ENCODE results near the gene CTXN1.
"Not testable (repeated sequence)": the region's sequence is repeated elsewhere in the genome, so short reads cannot be mapped to it uniquely, and the experiment has no call there.

Gene CTXN1

GRCh38 chr19:7895565-7895964 lies 30.4 kb downstream of the CTXN1 start:
- no peak overlapping the region for H2AK5ac ChIP-seq (ENCODE audit: low read length, severe bottlenecking)
- H3K18ac ChIP-seq (ENCODE audit: low read depth in 1 of 2, low read length in 2 of 2), result no peak overlapping the region
- H4K8ac ChIP-seq (ENCODE audit: low read length), result no peak overlapping the region
- H2BK12ac ChIP-seq (ENCODE audit: low read length in 2 of 2), result peak overlapping the region in 1 of 2 experiments; percentile 37
- H3K36me3 ChIP-seq (ENCODE audit: control insufficient read depth in 1 of 2, insufficient read depth in 2 of 2, low read depth in 1 of 2, low read length in 2 of 2), result peaks cover 19 to 35% of the 10 kb centered on the region in 2 experiments
- peaks cover 39% of the 10 kb centered on the region for H3K79me1 ChIP-seq (replicated peaks; ENCODE audit: low read length, poor library complexity, severe bottlenecking)
- no peak overlapping the region for H3K4ac ChIP-seq (ENCODE audit: low read depth in 1 of 2, low read length in 2 of 2)
- no peak overlapping the region for H2BK5ac ChIP-seq (ENCODE audit: low read depth, low read length, poor library complexity, severe bottlenecking)
- H3K9ac ChIP-seq (ENCODE audit: low read length), result no peak overlapping the region
- no peaks in the 10 kb centered on the region for H3K27me3 ChIP-seq (ENCODE audit: control insufficient read depth in 1 of 2, insufficient read depth in 1 of 2, low read length in 2 of 2)
- no peak overlapping the region for H2BK15ac ChIP-seq (ENCODE audit: low read depth, poor library complexity, severe bottlenecking)
- DNase-seq, result no peak
- peaks cover 23% of the 10 kb centered on the region for H3K4me1 ChIP-seq (ENCODE audit: control insufficient read depth, insufficient read depth, low read depth, low read length)
- 95% methylated on average over 13 of the region's 13 CpGs for WGBS
- H3K4me2 ChIP-seq (ENCODE audit: low read length, poor library complexity, severe bottlenecking), result no peak overlapping the region
- H4K91ac ChIP-seq (ENCODE audit: low read length), result no peak overlapping the region
- no peak overlapping the region for H2AFZ ChIP-seq (ENCODE audit: low read depth, low read length)
- no peak overlapping the region for H2BK120ac ChIP-seq (ENCODE audit: low read depth, low read length)
- H3K14ac ChIP-seq (ENCODE audit: low read length in 2 of 2), result no peak overlapping the region
- no peaks in the 10 kb centered on the region for H3K9me3 ChIP-seq (ENCODE audit: control insufficient read depth, low read length)
- H3K27ac ChIP-seq (ENCODE audit: low read length, poor library complexity, severe bottlenecking), result no peak overlapping the region
- H3K4me3 ChIP-seq (ENCODE audit: insufficient read depth in 1 of 2, low read depth in 1 of 2, low read length in 2 of 2), result no peak overlapping the region
- no peak overlapping the region for H3K23ac ChIP-seq (ENCODE audit: low read length in 2 of 2)

GRCh38 chr19:7894612-7895309 lies 31.2 kb downstream of the CTXN1 start:
- Histone ChIP-seq H3K14ac (ENCODE audit: low read length in 2 of 2) (no peak overlapping the region), H2BK15ac (ENCODE audit: low read depth, poor library complexity, severe bottlenecking) (no peak overlapping the region), H3K18ac (ENCODE audit: low read depth in 1 of 2, low read length in 2 of 2) (no peak overlapping the region), H3K4me1 (ENCODE audit: control insufficient read depth, insufficient read depth, low read depth, low read length) (peaks cover 23% of the 10 kb centered on the region), H3K9me3 (ENCODE audit: control insufficient read depth, low read length) (no peaks in the 10 kb centered on the region), H4K91ac (ENCODE audit: low read length) (no peak overlapping the region), H3K4me2 (ENCODE audit: low read length, poor library complexity, severe bottlenecking) (no peak overlapping the region), H3K79me1 (replicated peaks; ENCODE audit: low read length, poor library complexity, severe bottlenecking) (peaks cover 32% of the 10 kb centered on the region), H3K9ac (ENCODE audit: low read length) (no peak overlapping the region), H2BK5ac (ENCODE audit: low read depth, low read length, poor library complexity, severe bottlenecking) (no peak overlapping the region), H2AK5ac (ENCODE audit: low read length, severe bottlenecking) (no peak overlapping the region), H3K27me3 (ENCODE audit: control insufficient read depth in 1 of 2, insufficient read depth in 1 of 2, low read length in 2 of 2) (no peaks in the 10 kb centered on the region), H3K4ac (ENCODE audit: low read depth in 1 of 2, low read length in 2 of 2) (no peak overlapping the region), H3K27ac (ENCODE audit: low read length, poor library complexity, severe bottlenecking) (no peak overlapping the region), H3K4me3 (ENCODE audit: insufficient read depth in 1 of 2, low read depth in 1 of 2, low read length in 2 of 2) (no peak overlapping the region), H2BK12ac (ENCODE audit: low read length in 2 of 2) (no peak overlapping the region), H3K36me3 (ENCODE audit: control insufficient read depth in 1 of 2, insufficient read depth in 2 of 2, low read depth in 1 of 2, low read length in 2 of 2) (peaks cover 12 to 27% of the 10 kb centered on the region in 2 experiments), H3K23ac (ENCODE audit: low read length in 2 of 2) (no peak overlapping the region), H2AFZ (ENCODE audit: low read depth, low read length) (no peak overlapping the region), H2BK120ac (ENCODE audit: low read depth, low read length) (no peak overlapping the region), H4K8ac (ENCODE audit: low read length) (no peak overlapping the region)
- no peak for DNase-seq
- WGBS, result 75% methylated on average over 18 of the region's 18 CpGs

DNA sequence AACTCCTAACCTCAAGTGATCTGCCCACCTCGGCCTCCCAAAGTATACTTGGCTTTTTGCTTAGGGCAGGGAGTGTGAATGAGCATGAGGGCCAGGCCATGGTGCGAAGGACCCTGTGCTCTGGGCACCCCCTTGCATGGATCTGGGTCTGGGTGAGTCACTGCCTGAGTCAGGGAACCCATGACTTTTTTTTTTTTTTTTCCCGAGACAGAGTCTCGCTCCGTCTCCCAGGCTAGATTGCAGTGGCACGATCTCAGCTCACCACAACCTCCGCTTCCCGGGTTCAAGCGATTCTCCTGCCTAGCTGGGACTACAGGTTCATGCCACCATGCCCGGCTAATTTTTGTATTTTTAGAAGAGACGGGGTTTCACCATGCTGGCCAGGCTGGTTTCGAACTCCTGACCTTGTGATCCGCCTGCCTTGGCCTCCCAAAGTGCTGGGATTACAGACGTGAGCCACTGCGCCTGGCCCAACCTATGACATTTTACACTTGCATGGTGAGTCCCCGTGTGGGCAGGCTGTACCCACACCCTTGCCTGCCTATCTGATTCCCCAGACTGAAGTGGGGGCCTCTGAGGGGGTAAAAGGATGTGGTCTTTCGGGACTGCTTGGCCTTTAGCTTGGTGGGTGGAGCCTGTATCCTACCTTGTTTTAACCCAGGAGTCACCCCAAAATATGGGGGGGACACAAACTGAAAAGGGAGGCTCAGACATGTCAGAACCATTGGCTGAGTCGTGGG lies 32.4 kb downstream of the CTXN1 start:
- H3K9ac ChIP-seq (ENCODE audit: low read length), result peak overlapping the region; percentile 15
- H4K8ac ChIP-seq (ENCODE audit: low read length), result peak overlapping the region; percentile 45
- 71% methylated on average over 18 of the region's 18 CpGs for WGBS

DNA sequence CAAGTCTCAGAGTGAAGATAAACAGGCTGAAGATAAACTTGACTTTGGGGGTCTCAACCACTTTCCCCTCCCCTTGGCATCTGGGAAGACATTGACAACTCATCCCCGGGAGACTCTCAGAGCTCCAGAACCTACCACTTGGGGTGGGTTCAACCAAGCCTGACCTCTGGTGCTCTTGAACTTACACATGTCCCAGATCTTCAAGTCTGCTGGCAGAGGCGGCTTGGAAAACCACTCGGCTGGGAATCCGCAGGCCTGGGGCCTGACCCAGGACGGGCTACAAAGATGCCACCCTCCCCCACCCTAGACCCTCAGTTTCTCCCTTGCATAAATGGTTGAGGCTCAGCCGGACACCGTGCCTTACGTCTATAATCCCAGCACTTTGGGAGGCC lies 37.1 kb downstream of the CTXN1 start:
- Histone ChIP-seq H3K9ac (ENCODE audit: low read length) (peak overlapping the region; percentile 90), H2BK12ac (ENCODE audit: low read length in 2 of 2) (peak overlapping the region in 1 of 2 experiments; percentile 31), H3K27ac (ENCODE audit: low read length, poor library complexity, severe bottlenecking) (no peak overlapping the region), H3K18ac (ENCODE audit: low read depth in 1 of 2, low read length in 2 of 2) (peak overlapping the region; percentile 80 to 91), H2AK5ac (ENCODE audit: low read length, severe bottlenecking) (no peak overlapping the region), H2BK5ac (ENCODE audit: low read depth, low read length, poor library complexity, severe bottlenecking) (peak overlapping the region; percentile 61), H3K79me1 (replicated peaks; ENCODE audit: low read length, poor library complexity, severe bottlenecking) (peaks cover 23% of the 10 kb centered on the region), H2BK15ac (ENCODE audit: low read depth, poor library complexity, severe bottlenecking) (no peak overlapping the region), H3K4me2 (ENCODE audit: low read length, poor library complexity, severe bottlenecking) (peak overlapping the region; percentile 76), H4K91ac (ENCODE audit: low read length) (no peak overlapping the region), H3K4ac (ENCODE audit: low read depth in 1 of 2, low read length in 2 of 2) (peak overlapping the region in 1 of 2 experiments; percentile 87), H3K14ac (ENCODE audit: low read length in 2 of 2) (peak overlapping the region in 1 of 2 experiments; percentile 71), H2BK120ac (ENCODE audit: low read depth, low read length) (peak overlapping the region; percentile 82), H4K8ac (ENCODE audit: low read length) (no peak overlapping the region), H2AFZ (ENCODE audit: low read depth, low read length) (peak overlapping the region; percentile 81), H3K9me3 (ENCODE audit: control insufficient read depth, low read length) (no peaks in the 10 kb centered on the region), H3K4me1 (ENCODE audit: control insufficient read depth, insufficient read depth, low read depth, low read length) (peaks cover 28% of the 10 kb centered on the region), H3K36me3 (ENCODE audit: control insufficient read depth in 1 of 2, insufficient read depth in 2 of 2, low read depth in 1 of 2, low read length in 2 of 2) (no peaks in the 10 kb centered on the region), H3K4me3 (ENCODE audit: insufficient read depth in 1 of 2, low read depth in 1 of 2, low read length in 2 of 2) (peak overlapping the region; percentile 79 to 89), H3K23ac (ENCODE audit: low read length in 2 of 2) (no peak overlapping the region), H3K27me3 (ENCODE audit: control insufficient read depth in 1 of 2, insufficient read depth in 1 of 2, low read length in 2 of 2) (peaks cover 0 to 5% of the 10 kb centered on the region in 2 experiments)
- 90% methylated on average over 8 of the region's 8 CpGs for WGBS
- no peak for DNase-seq

More for the DNA sequence above, 32.4 kb downstream of the CTXN1 start:
- H4K91ac ChIP-seq (ENCODE audit: low read length); H3K14ac ChIP-seq (ENCODE audit: low read length in 2 of 2); H2BK5ac ChIP-seq (ENCODE audit: low read depth, low read length, poor library complexity, severe bottlenecking); H3K27me3 ChIP-seq (ENCODE audit: control insufficient read depth in 1 of 2, insufficient read depth in 1 of 2, low read length in 2 of 2); H2AFZ ChIP-seq (ENCODE audit: low read depth, low read length); H3K27ac ChIP-seq (ENCODE audit: low read length, poor library complexity, severe bottlenecking); H3K4me3 ChIP-seq (ENCODE audit: insufficient read depth in 1 of 2, low read depth in 1 of 2, low read length in 2 of 2); H3K4me2 ChIP-seq (ENCODE audit: low read length, poor library complexity, severe bottlenecking); H2BK15ac ChIP-seq (ENCODE audit: low read depth, poor library complexity, severe bottlenecking); H3K9me3 ChIP-seq (ENCODE audit: control insufficient read depth, low read length): not testable (repeated sequence)
- H3K18ac ChIP-seq (ENCODE audit: low read depth in 1 of 2, low read length in 2 of 2), result peak overlapping the region in 1 of 2 experiments; percentile 57
- H2AK5ac ChIP-seq (ENCODE audit: low read length, severe bottlenecking), result peak overlapping the region; percentile 91
- peak; percentile 81 for DNase-seq
- peaks cover 36% of the 10 kb centered on the region for H3K79me1 ChIP-seq (replicated peaks; ENCODE audit: low read length, poor library complexity, severe bottlenecking)
- H3K36me3 ChIP-seq (ENCODE audit: control insufficient read depth in 1 of 2, insufficient read depth in 2 of 2, low read depth in 1 of 2, low read length in 2 of 2), result peaks cover 0 to 15% of the 10 kb centered on the region in 2 experiments
- peak overlapping the region; percentile 64 for H2BK120ac ChIP-seq (ENCODE audit: low read depth, low read length)
- H3K23ac ChIP-seq (ENCODE audit: low read length in 2 of 2), result peak overlapping the region in 1 of 2 experiments; percentile 59
- H2BK12ac ChIP-seq (ENCODE audit: low read length in 2 of 2), result peak overlapping the region in 1 of 2 experiments; percentile 90
- peak overlapping the region in 1 of 2 experiments; percentile 46 for H3K4ac ChIP-seq (ENCODE audit: low read depth in 1 of 2, low read length in 2 of 2)
- H3K4me1 ChIP-seq (ENCODE audit: control insufficient read depth, insufficient read depth, low read depth, low read length), result peaks cover 28% of the 10 kb centered on the region

All from mesenchymal stem cell (in vitro differentiated cells and primary cell).